Panc1 (cell line): Measurements from ENCODE around the gene SLC22A5.

Experiments used
- CTCF ChIP-seq: fragments of 450-650 bp; IDR thresholded peaks from 2 replicates; pipeline ENCODE4 v1.5.1; 2017; ENCODE audit warnings: mild to moderate bottlenecking
- POLR2AphosphoS5 ChIP-seq: IDR thresholded peaks from 2 replicates; pipeline ENCODE4 v1.6.1; 2012; ENCODE audit warnings: mild to moderate bottlenecking, low read depth, low read length, moderate library complexity
- REST ChIP-seq, 2 experiments: IDR thresholded peaks; 2 replicates each; pipeline ENCODE4 v1.6.1; 2011 to 2012; ENCODE audit warnings: low read depth in 2 of 2, control low read depth in 1 of 2, low read length in 1 of 2, mild to moderate bottlenecking in 1 of 2, moderate library complexity in 1 of 2; ENCODE audit not compliant: insufficient read depth in 1 of 2
- SIN3A ChIP-seq: IDR thresholded peaks from 2 replicates; pipeline ENCODE4 v1.6.1; 2012; ENCODE audit warnings: low read depth, mild to moderate bottlenecking, low read length, moderate library complexity, borderline replicate concordance; ENCODE audit not compliant: insufficient read depth
- TCF7L2 ChIP-seq: IDR thresholded peaks from 2 replicates; pipeline ENCODE4 v1.6.1; 2011; ENCODE audit warnings: mild to moderate bottlenecking, low read depth, low read length, inconsistent platforms

- no peak for TF ChIP-seq POLR2AphosphoS5
- TF ChIP-seq CTCF, result no peak
- TF ChIP-seq SIN3A, result no peak
- no peak for TF ChIP-seq REST (IDR thresholded peaks at IDR 0.05; ENCODE audit: insufficient read depth in 1 of 2, low read depth in 2 of 2, low read length in 1 of 2)
- no peak for TF ChIP-seq TCF7L2
Measured at GRCh38 chr5:132428484-132429462, 59.3 kb downstream of the SLC22A5 start.
